ENCODE data around the gene LRMDA.

DNA sequence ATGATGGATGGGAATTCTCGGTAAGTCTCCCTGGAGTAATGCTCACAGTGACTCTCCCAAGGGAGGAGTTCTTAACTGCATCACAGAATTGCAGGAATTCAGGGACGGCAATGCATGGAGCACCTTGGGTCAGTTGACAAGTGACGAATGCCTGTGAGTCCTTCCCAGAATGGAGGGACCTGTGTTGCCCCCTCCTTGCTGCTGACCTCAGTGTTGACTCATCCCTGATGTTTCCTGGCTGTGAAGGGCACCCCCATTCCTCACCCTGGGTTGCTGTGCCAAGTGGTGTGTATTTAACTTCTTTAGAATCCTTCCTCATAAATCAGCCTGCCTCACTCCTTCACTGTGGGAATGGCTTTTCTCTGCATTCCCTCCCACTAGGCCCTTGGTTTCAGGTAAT, 98.9 kb downstream of the LRMDA start:
- TF ChIP-seq, protein P1, sequence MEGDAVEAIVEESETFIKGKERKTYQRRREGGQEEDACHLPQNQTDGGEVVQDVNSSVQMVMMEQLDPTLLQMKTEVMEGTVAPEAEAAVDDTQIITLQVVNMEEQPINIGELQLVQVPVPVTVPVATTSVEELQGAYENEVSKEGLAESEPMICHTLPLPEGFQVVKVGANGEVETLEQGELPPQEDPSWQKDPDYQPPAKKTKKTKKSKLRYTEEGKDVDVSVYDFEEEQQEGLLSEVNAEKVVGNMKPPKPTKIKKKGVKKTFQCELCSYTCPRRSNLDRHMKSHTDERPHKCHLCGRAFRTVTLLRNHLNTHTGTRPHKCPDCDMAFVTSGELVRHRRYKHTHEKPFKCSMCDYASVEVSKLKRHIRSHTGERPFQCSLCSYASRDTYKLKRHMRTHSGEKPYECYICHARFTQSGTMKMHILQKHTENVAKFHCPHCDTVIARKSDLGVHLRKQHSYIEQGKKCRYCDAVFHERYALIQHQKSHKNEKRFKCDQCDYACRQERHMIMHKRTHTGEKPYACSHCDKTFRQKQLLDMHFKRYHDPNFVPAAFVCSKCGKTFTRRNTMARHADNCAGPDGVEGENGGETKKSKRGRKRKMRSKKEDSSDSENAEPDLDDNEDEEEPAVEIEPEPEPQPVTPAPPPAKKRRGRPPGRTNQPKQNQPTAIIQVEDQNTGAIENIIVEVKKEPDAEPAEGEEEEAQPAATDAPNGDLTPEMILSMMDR (IDR thresholded peaks at IDR 0.05), result no peak
- TF ChIP-seq POLR2A (IDR thresholded peaks at IDR 0.05), result no peak
